ENCODE results near the gene ADCY3. TPM values are rescaled to one million over a fixed set of nuclear protein-coding genes. Genes with fewer than 3 reads are reported as not detected.
A peak's percentile ranks its signal among the peaks of the same experiment; 100 is the strongest.

The ADCY3 gene
- total and polyA plus RNA-seq, 2 of the 13 experiments (the other 11 are each of a cell fraction or from before 2014, with no cell fraction given), result 0.11 to 0.61 TPM

DNA sequence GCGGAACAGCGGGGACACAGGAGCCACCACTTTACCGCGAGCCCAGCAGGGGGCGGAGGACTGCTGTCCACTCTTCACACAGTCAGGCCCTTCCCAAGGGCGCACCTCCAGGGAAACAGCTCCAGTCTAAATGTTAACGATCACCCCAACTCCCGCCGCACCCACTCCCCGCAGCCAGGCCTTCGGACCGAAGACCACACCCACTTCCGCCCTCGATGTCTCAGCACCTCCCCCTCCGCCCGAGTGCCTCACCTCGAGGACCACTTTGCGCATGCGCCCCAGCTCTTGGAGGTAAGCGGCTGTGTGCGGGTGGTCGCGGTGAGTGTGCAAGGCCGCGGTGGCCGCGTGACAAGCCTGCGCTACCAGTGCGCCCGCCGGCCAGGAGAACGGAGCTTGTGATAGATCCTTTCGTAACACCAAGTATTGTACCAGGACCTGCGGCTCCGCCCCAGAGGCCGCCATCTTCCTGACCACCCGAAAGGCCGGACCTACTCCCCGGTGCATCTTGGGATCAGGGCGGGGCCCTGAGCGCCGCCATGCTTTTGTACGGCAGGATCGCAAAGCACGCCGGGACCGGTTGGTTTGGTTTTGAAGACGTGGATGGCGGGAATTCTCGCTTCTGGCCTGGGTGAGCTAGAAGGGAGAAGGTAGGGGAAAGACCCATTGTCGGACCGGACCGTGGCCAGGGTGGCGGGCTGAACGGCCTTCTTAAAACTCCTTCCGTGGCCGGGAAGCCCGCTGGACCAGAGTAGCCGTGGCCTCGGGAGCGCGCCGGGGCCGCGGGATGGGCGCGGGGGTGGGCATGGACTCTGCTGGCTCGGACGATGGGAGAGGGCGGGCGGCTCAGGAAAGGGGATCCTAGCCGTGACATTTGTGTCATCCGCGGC, 126.9 kb downstream of the ADCY3 start, which contains the start of the genes CENPO and PTRHD1 (continued):
- TF ChIP-seq NCOA5 (CRISPR knock-in tag; IDR thresholded peaks at IDR 0.05) (no peak), ZNF263 (CRISPR knock-in tag; IDR thresholded peaks at IDR 0.05) (peak; percentile 29), FOXP1 (IDR thresholded peaks at IDR 0.05) (no peak), FOXP1 (CRISPR knock-in tag; IDR thresholded peaks at IDR 0.05) (no peak), ZNF292 (CRISPR knock-in tag; IDR thresholded peaks at IDR 0.05; ENCODE audit: borderline replicate concordance, low read depth) (peak; percentile 70; the same call in 1 of the 2 replicates), NFYC (CRISPR knock-in tag; IDR thresholded peaks at IDR 0.05) (no peak; the same call in none of the 2 replicates), GATA4 (IDR thresholded peaks at IDR 0.05; ENCODE audit: borderline replicate concordance, low read depth) (peak; percentile 84; the same call in 1 of the 2 replicates), MEIS2 (CRISPR knock-in tag; IDR thresholded peaks at IDR 0.05) (peak; percentile 83; the same call in 1 of the 2 replicates), HNRNPK (IDR thresholded peaks at IDR 0.05; ENCODE audit: low read depth, low read length, poor library complexity, severe bottlenecking) (no peak), KMT2A (CRISPR knock-in tag; IDR thresholded peaks at IDR 0.05) (peak; percentile 94), ZMYM3 (CRISPR knock-in tag; IDR thresholded peaks at IDR 0.05) (peak; percentile 42; the same call in 1 of the 2 replicates), RBFOX2 (IDR thresholded peaks at IDR 0.05; ENCODE audit: low read depth, low read length) (peak; percentile 98), MLX (CRISPR knock-in tag; IDR thresholded peaks at IDR 0.05) (peak; percentile 65; the same call in 1 of the 2 replicates), CBFB (CRISPR knock-in tag; IDR thresholded peaks at IDR 0.05) (peak; percentile 88), BHLHE40 (IDR thresholded peaks at IDR 0.05; ENCODE audit: low read length) (no peak), ZC3H4 (CRISPR knock-in tag; IDR thresholded peaks at IDR 0.05; ENCODE audit: borderline replicate concordance) (peak; percentile 71; the same call in 1 of the 2 replicates), ZNF296 (CRISPR knock-in tag; conservative IDR thresholded peaks at IDR 0.05) (no peak), ZNF543 (CRISPR knock-in tag; IDR thresholded peaks at IDR 0.05) (peak; percentile 80; the same call in 1 of the 2 replicates), ARID5B (CRISPR knock-in tag; IDR thresholded peaks at IDR 0.05) (peak; percentile 76), SIN3B (IDR thresholded peaks at IDR 0.05; ENCODE audit: low read length) (peak; percentile 95), PITX1 (CRISPR knock-in tag; IDR thresholded peaks at IDR 0.05) (no peak)
- TF ChIP-seq, protein P1, sequence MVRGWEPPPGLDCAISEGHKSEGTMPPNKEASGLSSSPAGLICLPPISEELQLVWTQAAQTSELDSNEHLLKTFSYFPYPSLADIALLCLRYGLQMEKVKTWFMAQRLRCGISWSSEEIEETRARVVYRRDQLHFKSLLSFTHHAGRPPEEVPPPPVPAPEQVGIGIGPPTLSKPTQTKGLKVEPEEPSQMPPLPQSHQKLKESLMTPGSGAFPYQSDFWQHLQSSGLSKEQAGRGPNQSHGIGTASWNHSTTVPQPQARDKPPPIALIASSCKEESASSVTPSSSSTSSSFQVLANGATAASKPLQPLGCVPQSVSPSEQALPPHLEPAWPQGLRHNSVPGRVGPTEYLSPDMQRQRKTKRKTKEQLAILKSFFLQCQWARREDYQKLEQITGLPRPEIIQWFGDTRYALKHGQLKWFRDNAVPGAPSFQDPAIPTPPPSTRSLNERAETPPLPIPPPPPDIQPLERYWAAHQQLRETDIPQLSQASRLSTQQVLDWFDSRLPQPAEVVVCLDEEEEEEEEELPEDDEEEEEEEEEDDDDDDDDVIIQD (CRISPR knock-in tag; IDR thresholded peaks at IDR 0.05; ENCODE audit: low read depth), result peak; percentile 82
- TF ChIP-seq, protein P2, sequence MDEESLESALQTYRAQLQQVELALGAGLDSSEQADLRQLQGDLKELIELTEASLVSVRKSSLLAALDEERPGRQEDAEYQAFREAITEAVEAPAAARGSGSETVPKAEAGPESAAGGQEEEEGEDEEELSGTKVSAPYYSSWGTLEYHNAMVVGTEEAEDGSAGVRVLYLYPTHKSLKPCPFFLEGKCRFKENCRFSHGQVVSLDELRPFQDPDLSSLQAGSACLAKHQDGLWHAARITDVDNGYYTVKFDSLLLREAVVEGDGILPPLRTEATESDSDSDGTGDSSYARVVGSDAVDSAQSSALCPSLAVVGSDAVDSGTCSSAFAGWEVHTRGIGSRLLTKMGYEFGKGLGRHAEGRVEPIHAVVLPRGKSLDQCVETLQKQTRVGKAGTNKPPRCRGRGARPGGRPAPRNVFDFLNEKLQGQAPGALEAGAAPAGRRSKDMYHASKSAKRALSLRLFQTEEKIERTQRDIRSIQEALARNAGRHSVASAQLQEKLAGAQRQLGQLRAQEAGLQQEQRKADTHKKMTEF (CRISPR knock-in tag; IDR thresholded peaks at IDR 0.05), result peak; percentile 91

Data from HepG2 (cell line).